Stimulated activated CD8-positive, alpha-beta memory T cell treated with anti-CD3 and anti-CD28 coated beads, Interleukin-15, amount 100 ng/mL, for 48 hours (primary cell): ENCODE measurements around the gene KIF21B.
A peak's percentile ranks its signal among the peaks of the same experiment; 100 is the strongest.

Source experiments
- DNase-seq, 2 donors: peaks; one replicate each; pipeline ENCODE4 v3.0.0-alpha.2; 2020; ENCODE audit warnings: low read depth in 2 of 2

KIF21B gene

GRCh38 chr1:201019321-201019977 lies 4.1 kb downstream of the KIF21B start:
- peak; percentile 87 to 91 for DNase-seq

DNA sequence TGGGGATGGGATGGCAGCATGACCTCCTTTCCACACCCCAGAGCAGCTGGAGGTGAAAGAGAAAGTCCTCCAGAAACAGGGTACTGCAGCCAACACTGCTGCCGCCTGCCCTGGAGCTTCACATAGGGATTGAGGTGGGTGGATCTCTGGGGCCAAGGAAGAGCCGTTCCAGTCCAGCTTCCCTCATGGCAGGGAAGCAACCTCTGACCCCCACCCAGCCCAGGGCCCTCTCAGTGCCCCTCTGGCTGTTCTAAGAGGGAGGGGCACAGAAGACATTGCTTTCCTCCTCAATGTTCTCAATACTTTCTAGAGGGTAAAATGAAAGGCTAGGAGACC lies 5.7 kb downstream of the KIF21B start:
- DNase-seq, result no peak

DNA sequence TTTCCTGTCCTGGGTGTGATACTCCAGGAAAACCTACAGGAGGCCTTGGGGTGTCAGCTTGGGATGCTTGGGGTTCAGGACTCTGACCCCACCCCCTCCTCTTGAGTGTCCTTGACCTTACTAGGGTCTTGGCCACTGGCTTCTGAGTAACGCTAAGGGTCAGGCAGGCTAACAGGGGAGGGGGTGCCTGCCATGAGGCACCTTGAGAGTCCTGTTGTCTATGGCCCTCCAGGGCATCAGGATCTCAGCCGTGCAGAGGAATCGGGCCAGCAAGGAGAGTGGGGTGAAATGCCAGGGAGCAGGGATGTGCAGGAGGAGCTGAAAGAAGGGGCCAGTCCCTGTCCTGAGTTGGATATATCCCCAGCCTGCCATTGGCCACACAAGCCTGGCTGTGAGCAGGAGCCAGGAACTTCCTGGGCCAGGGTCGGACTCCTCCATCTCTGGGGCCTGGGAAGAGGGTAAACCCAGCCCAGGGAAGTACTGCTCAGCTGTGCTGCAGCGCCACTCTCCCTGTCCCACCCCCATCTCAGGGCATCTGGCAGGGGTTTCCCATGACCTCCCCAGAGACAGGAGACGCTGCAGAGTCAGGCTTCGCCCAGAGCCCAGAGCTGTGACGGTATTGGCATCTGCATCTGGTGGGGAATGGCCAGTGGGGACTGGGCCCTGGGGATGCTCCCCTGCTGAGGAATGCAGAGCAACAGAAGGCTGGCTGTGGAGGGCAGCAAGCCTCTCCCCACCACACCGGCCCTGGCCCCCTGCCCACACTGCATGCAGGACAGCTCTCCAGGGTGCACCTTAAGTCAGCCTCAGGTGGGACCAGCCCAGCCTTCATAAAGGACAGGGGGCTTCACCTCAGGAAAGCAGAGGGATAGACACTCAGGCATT lies 6.3 kb downstream of the KIF21B start:
- DNase-seq, result no peak

DNA sequence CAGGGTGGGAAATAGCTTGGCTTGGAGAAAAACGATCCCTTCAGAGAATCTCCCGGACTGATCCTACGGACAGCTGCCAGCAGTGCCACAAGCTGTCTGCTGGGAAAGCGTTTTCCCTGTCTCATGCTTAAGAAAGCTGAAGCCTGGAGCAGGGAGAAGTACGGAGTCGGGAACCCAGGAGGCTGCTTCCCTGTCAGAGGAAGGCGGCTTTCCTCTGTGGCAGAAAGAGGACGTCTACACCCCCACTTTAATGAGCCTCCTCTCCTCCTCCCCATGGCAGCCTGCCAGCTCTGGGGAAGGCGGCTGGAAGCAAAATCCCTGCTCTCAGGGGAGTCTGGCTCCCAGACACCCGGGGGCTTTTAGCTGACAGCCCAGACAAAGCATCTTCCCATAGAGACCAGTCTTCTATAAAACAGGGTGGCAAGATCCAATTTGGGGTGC lies 7.3 kb downstream of the KIF21B start:
- no peak for DNase-seq

DNA sequence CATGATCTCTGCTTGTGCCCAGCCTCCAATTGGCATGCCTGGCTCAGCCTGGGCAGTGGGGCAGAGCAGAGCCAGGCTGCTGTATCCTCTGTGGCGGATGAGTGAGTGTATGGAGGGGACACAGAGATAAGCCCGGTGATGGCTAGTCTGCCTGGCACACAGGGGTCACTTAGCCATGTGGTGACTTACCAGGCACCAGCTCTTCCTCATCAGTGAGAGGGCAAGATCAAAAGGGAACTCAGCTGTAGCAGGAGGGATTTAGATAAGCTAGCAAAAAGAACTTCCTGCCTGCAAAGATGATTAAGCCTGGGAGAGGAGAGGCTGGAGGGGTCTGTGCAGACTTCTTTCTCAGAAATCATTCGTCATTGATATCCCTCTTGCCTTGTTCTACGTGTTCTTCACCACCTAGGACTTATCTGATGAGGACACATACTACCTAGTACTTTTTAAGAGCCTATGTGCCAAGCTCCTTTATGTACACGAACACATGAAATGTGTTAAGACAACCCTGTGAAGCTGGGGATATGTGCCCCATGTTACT lies 7.9 kb downstream of the KIF21B start:
- no peak for DNase-seq

GRCh38 chr1:201014816-201015200 lies 8.7 kb downstream of the KIF21B start:
- no peak for DNase-seq

- DNase-seq, result no peak
These were observed 9.3 kb downstream of the KIF21B start for GRCh38 chr1:201013991-201014815.

GRCh38 chr1:201013031-201013485 lies 10.5 kb downstream of the KIF21B start:
- DNase-seq, result no peak

- DNase-seq, result no peak
These were observed 11.9 kb downstream of the KIF21B start for GRCh38 chr1:201011616-201012015.

DNA sequence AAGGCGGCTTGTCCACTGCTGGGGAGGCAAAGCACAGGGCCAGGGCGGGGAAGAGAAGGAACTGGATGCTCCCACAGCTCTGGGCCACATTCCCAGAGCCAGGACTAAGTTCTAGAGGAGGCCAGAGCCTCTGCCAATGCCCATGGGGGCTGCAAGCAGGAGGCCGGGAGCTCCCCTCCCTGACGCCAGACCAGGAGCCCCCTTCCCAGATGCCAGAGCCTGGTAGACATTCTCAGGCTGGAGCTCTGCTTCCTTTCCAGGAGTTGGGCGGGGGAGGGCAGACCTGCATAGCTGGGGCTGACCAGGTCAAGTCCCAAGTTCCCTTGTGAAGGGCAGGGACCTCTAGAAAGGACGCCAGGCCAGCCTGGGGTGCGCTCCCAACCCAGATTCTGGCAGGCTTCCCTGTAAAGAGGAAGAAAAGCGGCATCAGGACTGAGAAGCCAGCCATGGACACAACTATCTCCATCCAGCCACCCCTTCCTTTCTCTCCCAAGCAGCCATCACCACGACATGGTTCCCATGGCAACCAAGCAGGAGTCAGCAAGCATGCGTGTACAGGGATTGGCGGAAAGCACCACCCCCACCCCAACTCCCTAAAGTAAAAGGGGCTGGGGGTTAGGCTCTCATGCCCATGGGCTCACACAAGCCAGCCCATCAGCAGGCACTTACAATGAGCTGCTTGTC lies 13.4 kb downstream of the KIF21B start:
- no peak for DNase-seq

DNA sequence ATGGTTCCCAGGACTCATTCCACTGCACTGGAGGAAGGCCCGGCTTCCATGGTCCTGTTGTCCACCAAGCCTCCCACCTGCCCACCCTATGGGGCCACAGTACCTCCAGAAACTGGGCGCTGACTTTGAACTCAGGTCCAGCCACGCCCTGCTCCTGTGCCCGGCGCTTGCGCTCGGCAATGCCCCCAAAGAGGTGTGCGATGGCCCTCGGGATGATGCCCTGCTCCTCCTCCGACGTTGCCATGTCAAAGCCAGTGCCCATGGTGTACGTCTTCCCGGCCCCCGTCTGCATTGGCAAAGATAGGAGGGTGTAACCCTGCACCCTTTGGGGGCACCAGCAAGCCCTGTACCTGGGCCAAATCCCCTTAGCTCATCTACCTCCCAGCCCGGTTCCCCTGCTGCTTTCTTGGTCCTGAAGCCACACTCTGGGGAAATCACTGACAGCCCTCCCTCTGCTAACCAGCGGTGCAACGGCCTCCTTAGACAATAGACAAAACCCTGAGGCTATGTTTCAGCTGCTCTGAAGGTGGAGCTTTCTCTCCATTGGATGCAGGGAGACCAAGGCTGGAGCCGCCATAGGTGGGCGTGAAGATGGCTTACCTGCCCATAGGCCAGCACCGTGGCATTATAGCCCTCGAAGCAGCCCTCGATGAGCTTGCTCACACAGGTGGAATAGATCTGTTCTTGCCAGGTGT lies 14.7 kb downstream of the KIF21B start:
- DNase-seq, result no peak

DNA sequence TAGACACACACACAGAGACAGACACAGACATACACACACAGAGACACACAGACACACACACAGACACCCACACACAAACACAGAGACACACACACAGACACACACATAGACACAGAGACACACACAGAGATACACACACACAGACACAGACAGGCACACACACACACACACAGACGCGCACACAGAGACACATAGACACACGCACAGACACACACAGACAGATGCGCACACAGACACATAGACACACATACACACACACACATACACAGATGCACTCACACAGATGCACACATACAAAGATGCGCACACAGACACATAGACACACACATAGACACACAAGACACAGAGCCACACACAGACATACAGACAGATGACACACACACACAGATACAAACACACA lies 16.0 kb downstream of the KIF21B start:
- no peak for DNase-seq

GRCh38 chr1:201006450-201006849 lies 17.1 kb downstream of the KIF21B start:
- DNase-seq, result no peak

GRCh38 chr1:201004732-201005131 lies 18.8 kb downstream of the KIF21B start:
- DNase-seq, result no peak

GRCh38 chr1:201004154-201004553 lies 19.4 kb downstream of the KIF21B start:
- no peak for DNase-seq

DNA sequence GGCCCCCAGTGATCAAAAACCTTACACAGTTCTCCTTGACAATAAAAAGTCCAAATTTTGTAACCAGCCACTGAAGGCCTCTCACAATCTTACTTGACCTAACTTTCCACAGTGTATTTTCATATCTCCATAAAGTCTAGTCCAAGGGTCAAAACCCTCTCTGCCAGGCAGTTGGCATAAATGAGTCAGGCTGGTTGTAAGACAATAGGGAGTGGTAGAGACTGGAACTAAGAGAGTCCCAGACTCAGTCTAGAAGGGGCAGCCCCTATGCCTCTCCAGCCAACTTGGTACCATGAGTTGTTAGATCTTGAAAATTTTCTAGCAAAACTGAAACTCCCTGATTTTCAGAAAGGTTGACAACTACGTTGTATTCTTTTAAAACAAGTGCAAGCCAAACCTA lies 21.0 kb downstream of the KIF21B start:
- no peak for DNase-seq

GRCh38 chr1:201001962-201002361 lies 21.6 kb downstream of the KIF21B start:
- DNase-seq, result no peak

DNA sequence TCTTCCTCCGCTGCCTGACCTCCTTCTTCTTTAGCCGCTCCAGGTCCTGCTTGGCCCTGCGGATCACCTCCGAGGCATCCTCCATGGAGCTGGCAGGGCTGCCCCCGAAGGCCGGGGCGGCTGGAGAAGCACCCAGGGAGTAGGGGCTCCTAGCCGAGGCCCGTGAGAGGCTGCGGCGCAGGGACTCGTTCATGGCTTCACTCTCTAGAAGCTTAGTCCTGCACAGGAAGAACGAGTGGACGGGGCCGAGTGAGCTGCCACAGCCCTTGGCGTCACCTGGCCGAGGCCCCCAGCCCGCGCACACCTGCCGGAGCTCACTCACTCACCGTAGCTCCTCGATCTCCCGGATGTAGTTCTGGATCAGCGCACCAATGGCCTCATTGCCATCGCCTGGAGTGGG lies 23.1 kb downstream of the KIF21B start:
- no peak for DNase-seq

GRCh38 chr1:200999667-201000066 lies 23.8 kb downstream of the KIF21B start:
- DNase-seq, result no peak

DNA sequence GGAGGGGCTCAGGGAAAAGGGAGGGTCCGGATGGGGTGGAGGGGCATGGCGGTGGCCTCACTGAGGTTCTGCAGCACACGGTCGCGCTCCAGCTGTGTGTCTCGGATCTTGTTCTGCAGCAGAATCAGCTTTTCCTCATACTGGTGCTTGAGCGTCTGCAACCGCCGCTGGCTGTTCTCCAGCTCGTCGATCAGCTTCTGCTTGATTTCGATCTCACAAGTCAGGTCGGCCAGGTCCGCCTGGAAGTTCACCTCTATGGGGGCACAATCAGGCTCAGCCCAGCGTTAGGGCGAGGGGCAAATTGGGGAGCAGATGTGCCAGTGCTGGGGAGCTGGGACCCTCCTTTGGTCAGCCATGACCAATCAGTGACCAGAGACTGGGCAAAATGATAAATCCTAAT lies 25.2 kb downstream of the KIF21B start:
- DNase-seq, result no peak
